ENCODE measurements around the gene UBN2. TPM values are rescaled to one million over a fixed set of nuclear protein-coding genes. Genes with fewer than 3 reads are reported as not detected.

UBN2 gene
- polyA plus RNA-seq, 3 donors: 11.9 to 12.4 (median 11.9) TPM

DNA sequence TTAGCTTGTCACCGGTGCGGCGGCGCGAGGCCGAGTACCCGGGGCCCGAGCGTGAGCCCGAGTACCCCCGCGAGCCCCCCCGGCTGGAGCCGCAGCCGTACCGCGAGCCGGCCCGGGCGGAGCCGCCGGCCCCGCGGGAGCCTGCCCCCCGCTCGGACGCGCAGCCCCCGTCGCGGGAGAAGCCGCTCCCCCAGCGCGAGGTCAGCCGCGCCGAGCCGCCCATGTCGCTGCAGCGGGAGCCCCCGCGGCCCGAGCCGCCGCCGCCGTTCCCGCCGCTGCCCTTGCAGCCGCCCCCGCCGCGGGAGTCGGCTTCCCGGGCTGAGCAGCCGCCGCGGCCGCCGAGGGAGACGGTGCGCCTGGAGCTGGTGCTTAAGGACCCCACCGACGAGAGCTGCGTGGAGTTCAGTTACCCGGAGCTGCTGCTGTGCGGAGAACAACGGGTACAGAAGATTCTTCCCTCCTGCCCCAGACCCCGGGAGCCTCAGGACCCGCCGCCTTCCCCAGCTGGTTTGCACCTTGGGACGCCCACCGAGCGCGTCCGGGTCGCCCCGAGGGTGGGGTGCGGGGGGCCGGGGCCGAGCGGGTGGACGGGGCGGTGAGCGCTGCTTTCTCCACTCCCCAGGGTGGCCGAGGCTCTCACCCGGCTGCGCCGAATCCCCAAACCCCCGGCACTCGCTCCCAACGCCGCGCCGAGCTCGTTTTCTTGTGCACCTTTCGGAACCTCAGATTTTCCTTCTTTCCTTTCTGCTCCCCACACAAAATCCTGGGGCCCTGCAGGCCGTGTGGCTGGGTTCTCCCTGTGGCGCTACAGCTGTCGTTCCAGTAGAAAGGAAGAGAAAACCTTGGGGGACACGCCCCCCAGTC is 708 bp downstream of the UBN2 start:
- no peak for DNase-seq (ENCODE audit: low read depth in 3 of 3, low spot score in 2 of 3)

DNA sequence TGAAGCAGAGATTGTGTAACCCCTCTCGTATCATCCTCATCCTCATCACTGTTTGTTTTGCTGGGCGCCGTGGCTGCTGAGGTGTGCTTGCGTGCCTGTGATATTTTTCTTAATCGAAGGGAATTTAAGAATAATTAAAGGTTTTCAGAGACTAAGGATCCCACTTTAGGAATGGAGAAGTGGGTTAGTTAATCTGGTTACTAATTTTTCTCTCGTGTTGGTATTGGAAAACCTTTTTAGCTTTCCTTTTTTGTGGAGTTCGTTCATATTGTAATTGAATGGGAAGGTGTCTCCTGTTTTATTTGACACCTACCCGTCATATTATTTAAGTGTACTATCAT is 1.3 kb downstream of the UBN2 start:
- DNase-seq (ENCODE audit: low read depth in 3 of 3, low spot score in 2 of 3): no peak

GRCh38 chr7:139232904-139233303 is 1.9 kb downstream of the UBN2 start:
- DNase-seq (ENCODE audit: low read depth in 3 of 3, low spot score in 2 of 3): no peak

- no peak for DNase-seq (ENCODE audit: low read depth in 3 of 3, low spot score in 2 of 3)
Measured at GRCh38 chr7:139241258-139241657, 10.2 kb downstream of the UBN2 start.

- DNase-seq (ENCODE audit: low read depth in 3 of 3, low spot score in 2 of 3): no peak
Measured at GRCh38 chr7:139242741-139243281, 11.8 kb downstream of the UBN2 start.

DNA sequence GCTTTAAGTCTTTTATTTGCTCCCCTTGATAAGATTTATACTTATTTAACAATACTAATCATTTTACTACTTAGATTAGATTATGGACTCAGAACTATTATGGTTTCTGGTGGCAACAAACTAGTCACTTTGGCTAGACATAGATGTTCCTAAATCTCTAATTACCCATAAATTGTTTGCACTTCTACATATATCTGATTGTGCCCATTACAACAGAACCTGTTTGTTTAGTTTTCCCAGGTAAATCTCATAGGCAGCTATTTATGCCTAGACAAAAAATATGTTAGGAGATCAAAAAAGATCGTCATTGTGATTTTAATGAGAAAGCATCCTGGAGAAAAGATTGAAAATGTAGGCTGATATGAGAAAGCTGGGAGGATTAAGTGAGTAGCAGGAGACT is 14.4 kb downstream of the UBN2 start:
- no peak for DNase-seq (ENCODE audit: low read depth in 3 of 3, low spot score in 2 of 3)

- no peak for DNase-seq (ENCODE audit: low read depth in 3 of 3, low spot score in 2 of 3)
Measured at GRCh38 chr7:139246494-139246893, 15.5 kb downstream of the UBN2 start.

DNA sequence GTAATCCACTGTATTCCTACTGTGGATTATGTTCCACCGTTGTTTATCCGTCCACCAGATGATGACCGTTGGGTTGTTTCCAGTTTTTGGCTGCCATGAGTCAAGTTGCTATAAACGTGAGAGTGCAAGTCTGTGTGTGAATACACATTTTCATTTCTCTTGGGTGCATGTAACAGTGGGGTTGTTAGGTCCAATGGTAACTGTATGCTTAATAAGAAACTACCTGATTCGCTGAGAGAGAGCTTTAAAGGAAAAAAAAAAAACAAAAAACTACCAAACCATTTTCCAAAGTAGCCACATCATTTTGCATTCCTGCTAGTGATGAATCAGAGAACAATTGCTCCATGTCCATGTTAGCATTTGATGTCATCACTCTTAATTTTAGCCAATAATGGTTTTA is 15.9 kb downstream of the UBN2 start:
- DNase-seq (ENCODE audit: low read depth in 3 of 3, low spot score in 2 of 3): no peak

DNA sequence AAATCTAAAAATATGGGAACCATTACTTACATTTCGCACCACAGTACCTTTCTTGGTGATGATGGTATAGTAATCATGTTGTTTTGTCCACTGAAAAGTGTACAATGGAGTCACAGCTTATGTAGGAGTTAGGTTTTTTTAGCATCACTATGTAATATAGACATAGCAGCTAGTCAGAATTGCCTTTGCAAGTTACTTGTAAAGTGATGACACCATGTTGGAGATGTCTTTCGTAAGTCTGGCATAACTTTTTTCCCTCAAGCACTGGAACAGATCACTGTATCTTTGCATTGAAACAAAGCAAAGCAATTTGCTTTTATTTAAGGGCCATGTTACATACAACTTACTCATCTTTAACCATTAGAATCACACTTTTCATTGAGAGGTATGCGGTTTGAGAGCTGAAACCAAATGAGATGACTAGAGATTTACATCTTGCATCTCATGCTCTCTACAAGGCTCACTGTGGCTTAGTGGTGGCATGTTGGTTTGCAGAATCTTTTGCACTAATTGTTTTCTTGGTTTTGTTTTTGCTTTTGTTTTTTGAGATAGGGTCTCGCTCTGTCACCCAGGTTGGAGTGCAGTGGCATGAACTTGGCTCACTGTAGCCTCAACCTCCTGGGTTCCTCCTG is 18.3 kb downstream of the UBN2 start:
- no peak for DNase-seq (ENCODE audit: low read depth in 3 of 3, low spot score in 2 of 3)

- DNase-seq (ENCODE audit: low read depth in 3 of 3, low spot score in 2 of 3): no peak
Measured at GRCh38 chr7:139252451-139252850, 21.4 kb downstream of the UBN2 start.

DNA sequence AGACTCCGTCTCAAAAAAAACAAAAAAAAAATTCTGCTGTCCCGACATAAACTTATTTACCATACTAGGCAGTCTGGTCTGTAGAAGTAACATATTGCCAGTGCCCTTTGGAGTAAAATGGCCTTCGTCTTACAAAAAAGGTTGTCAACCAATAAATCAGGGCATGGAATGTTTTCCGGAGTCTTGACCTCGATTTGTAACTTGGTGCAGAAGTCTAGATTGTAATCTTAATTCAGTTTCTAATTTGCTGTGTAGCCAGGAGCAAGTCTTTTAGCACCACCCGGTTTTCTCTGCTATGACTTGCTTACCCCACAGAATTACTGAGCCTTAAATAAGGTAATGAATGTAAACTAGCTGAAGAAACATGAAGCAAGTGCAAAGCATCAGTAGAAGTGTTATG is 23.2 kb downstream of the UBN2 start:
- no peak for DNase-seq (ENCODE audit: low read depth in 3 of 3, low spot score in 2 of 3)

DNA sequence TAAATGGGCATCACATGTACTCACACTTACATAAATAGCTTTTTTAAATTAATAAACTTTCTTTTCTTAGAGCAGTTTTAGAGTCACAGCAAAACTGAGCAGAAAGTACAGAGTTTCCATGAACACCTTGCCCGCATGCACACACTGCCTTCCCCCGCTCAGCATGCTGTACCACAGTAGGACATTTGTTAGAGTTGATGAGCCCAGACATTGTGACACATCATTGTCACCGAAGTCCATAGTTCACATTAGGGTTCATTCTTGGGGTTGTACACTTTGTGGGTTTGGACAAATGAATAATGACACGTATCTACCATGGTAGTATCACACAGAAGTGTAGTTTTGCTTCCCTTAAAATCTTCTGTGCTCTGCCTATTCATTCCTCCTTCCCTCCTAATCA is 23.7 kb downstream of the UBN2 start:
- no peak for DNase-seq (ENCODE audit: low read depth in 3 of 3, low spot score in 2 of 3)

DNA sequence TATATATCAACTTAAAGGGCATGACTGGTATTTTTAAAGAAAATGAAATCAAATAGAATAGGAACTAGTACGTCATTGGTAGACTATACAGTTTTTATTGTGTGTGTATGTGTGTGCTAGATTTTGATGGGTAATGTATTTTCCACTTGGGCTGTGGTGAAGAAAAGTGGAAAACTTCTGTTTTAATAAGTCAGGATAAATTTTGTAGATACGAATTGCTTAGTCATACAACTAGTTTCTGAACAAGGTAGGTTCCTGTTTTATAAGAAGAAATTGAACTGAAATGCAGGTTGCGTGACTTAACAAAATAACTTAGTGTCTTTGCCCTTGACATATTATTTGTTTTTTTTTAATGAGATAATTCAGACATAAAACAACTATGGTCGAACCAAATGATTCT is 24.3 kb downstream of the UBN2 start:
- no peak for DNase-seq (ENCODE audit: low read depth in 3 of 3, low spot score in 2 of 3)

GRCh38 chr7:139259142-139259541 is 28.1 kb downstream of the UBN2 start:
- no peak for DNase-seq (ENCODE audit: low read depth in 3 of 3, low spot score in 2 of 3)

GRCh38 chr7:139264220-139264619 is 33.2 kb downstream of the UBN2 start:
- no peak for DNase-seq (ENCODE audit: low read depth in 3 of 3, low spot score in 2 of 3)

DNA sequence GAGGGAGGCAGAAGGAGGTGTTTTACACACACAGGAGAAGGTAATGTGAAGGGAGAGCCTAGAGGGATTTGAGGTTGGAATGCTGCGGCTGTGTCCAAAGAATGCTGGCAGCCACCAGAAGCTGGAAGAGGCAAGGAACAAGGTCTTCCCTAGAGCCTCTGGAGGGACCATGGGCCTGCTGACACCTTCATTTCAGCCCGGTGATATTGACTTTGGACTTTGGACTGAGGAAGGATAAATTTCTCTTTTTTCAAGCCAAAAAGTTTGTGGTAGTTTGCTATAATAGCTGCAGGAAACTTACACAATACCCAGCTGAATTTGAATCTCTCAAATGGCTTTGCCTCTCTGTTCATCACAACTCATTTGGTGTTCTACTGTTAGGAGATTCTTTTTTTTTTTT is 34.6 kb downstream of the UBN2 start:
- DNase-seq (ENCODE audit: low read depth in 3 of 3, low spot score in 2 of 3): no peak

DNA sequence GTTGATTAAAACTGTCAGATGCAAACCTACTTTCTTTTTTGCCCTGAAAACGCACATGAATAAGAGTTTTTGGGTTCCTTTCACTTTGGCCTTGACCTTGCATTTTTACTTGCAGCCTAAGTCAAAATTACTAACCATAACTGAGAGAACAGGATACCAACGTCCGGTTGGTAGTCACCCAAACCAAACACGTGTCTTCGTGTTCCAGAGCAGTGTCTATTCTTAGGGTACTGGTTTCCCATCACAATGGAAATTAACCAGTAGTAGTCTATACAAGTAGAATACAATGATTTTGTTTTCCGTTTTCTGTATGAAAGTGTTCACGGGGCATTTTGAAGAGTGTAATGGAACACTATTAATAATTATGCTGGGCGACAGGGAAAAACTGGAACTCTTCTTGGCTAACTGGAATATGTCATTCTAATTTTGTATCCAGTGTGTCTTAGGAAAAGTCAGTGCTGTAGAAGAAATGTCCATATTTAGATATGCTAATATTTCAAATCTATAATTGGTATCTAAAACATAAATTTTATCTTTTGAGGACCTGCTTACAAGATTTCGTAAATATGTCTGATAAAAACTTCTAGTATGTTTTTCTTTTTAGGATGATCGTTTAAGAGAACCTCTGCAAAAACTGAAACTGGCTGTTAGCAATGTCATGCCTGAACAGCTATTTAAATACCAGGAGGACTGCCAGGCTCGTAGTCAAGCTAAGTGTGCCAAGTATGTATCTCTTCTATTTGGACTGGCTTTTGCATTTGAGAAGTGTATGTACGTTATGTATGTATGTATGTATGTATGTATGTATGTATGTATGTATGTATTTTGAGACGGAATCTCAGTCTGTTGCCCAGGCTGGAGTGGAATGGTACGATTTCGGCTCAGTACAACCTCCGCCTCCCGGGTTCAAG is 40.9 kb downstream of the UBN2 start:
- no peak for DNase-seq (ENCODE audit: low read depth in 3 of 3, low spot score in 2 of 3)

- no peak for DNase-seq (ENCODE audit: low read depth in 3 of 3, low spot score in 2 of 3)
Measured at GRCh38 chr7:139284252-139284896, 53.3 kb downstream of the UBN2 start.

- no peak for DNase-seq (ENCODE audit: low read depth in 3 of 3, low spot score in 2 of 3)
Measured at GRCh38 chr7:139286144-139286543, 55.1 kb downstream of the UBN2 start.

DNA sequence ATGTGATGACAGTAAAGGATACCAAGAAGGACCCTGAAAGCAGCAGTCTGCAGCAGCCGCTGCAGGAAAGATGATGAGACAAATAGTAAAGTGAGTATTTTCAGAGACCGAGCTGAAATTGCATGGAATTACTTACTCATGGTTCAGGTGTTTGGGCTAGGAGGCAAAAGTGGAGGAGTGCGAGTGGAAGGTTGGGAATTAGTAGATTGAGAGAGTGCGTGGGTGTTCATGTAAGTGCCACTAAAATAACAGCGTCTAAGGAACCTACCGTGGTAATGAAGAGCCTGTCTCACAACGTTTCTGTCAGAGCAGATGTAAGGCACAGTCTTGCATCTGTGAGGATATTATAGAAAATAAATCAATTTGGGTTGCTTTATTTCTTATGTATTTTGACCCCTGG is 61.8 kb downstream of the UBN2 start:
- no peak for DNase-seq (ENCODE audit: low read depth in 3 of 3, low spot score in 2 of 3)

GRCh38 chr7:139293534-139293933 is 62.5 kb downstream of the UBN2 start:
- no peak for DNase-seq (ENCODE audit: low read depth in 3 of 3, low spot score in 2 of 3)
